C4-2B (cell line): ENCODE measurements around the gene RUFY4.

Experiments
- CTCF ChIP-seq: fragments of 450-650 bp; conservative IDR thresholded peaks from 2 replicates; pipeline ENCODE4 v1.5.1; 2017; ENCODE audit warnings: mild to moderate bottlenecking
- ZFX ChIP-seq: fragments of 450-650 bp; IDR thresholded peaks from 2 replicates; pipeline ENCODE4 v1.6.1; 2017

GRCh38 chr2:218127929-218128455, 58.9 kb downstream of the RUFY4 start:
- TF ChIP-seq CTCF (no peak), ZFX (no peak)
